Measurements from ENCODE around the gene STK25. TPM values are rescaled to one million over a fixed set of nuclear protein-coding genes. Genes with fewer than 3 reads are reported as not detected.

The STK25 gene
- total and polyA plus RNA-seq, 10 donors, result 127 to 254 (median 172) TPM

- Histone ChIP-seq H3K27ac (no peak overlapping the region), H3K4me1 (peaks cover 0 to 21% (median 5%) of the 10 kb centered on the region in 6 donors), H3K27me3 (replicated peaks in 1 of 7) (peaks cover 0 to 90% (median 9%) of the 10 kb centered on the region in 7 donors), H3K9me3 (peaks cover 0 to 11% (median 9%) of the 10 kb centered on the region in 8 donors), H3K4me3 (peak overlapping the region in 2 of 8 donors; percentile 14 to 44), H3K36me3 (no peaks in the 10 kb centered on the region)
- TF ChIP-seq POLR2A (IDR thresholded peaks at IDR 0.05) (no peak), CTCF (IDR thresholded peaks at IDR 0.05 in 8 of 11, conservative IDR thresholded peaks at IDR 0.05 in 3 of 11) (no peak), POLR2AphosphoS5 (IDR thresholded peaks at IDR 0.05) (no peak)
- WGBS, 5 donors, result 47 to 61% (median 54%) methylated on average over 12 of the region's 12 CpGs
- DNase-seq, result no peak
- intact Hi-C loops (cut with DNase I; ENCODE audit: low total_unique reads), result no loop called here
Observed at GRCh38 chr2:241551599-241551997, 43.2 kb upstream of the STK25 start.

- Histone ChIP-seq H3K4me1 (peaks cover 0 to 21% (median 5%) of the 10 kb centered on the region in 6 donors), H3K36me3 (no peaks in the 10 kb centered on the region), H3K4me3 (no peak overlapping the region), H3K9me3 (peaks cover 0 to 4% (median 2%) of the 10 kb centered on the region in 8 donors), H3K27ac (no peak overlapping the region), H3K27me3 (replicated peaks in 1 of 7) (peaks cover 0 to 88% (median 9%) of the 10 kb centered on the region in 7 donors)
- TF ChIP-seq POLR2A (IDR thresholded peaks at IDR 0.05) (no peak), POLR2AphosphoS5 (IDR thresholded peaks at IDR 0.05) (no peak), CTCF (IDR thresholded peaks at IDR 0.05 in 8 of 11, conservative IDR thresholded peaks at IDR 0.05 in 3 of 11) (no peak)
- 70 to 76% (median 71%) methylated on average over 21 of the region's 21 CpGs for WGBS, 5 donors
- intact Hi-C loops (cut with DNase I; ENCODE audit: low total_unique reads), result no loop called here
- no peak for DNase-seq
Observed at GRCh38 chr2:241550616-241551580, 42.5 kb upstream of the STK25 start.

DNA sequence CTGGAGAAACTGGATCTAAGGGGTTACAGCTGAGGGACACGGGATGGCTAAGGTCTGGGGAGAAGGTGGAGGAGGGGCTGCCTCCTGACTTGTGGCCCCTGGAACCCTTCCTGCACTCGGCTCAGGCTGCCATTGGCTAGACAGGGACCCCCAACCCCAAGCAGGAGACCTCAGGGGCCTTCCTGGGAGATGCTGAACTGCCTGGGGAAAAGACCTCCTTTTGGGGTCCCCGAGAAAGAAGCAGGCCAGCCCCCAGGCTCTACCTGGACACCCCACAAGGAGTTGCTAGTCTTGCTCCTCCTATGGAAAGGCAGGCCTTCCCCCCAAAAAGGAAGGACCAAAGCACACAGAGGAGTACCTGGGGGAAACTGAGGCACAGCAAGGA lies 40.1 kb upstream of the STK25 start:
- no peaks in the 10 kb centered on the region for H3K9me3 ChIP-seq
- TF ChIP-seq CTCF (IDR thresholded peaks at IDR 0.05 in 8 of 11, conservative IDR thresholded peaks at IDR 0.05 in 3 of 11) (no peak), POLR2A (IDR thresholded peaks at IDR 0.05) (no peak), POLR2AphosphoS5 (IDR thresholded peaks at IDR 0.05) (no peak)
- no peaks in the 10 kb centered on the region for H3K36me3 ChIP-seq
- peak; percentile 5 for DNase-seq
- no peak overlapping the region for H3K4me3 ChIP-seq
- 72 to 88% (median 81%) methylated on average over 1 to 3 of the region's 3 CpGs for WGBS, 5 donors
- intact Hi-C loops (cut with DNase I; ENCODE audit: low total_unique reads), result no loop called here
- H3K27me3 ChIP-seq (replicated peaks in 1 of 7), result peaks cover 0 to 85% (median 9%) of the 10 kb centered on the region in 7 donors
- H3K4me1 ChIP-seq, result peaks cover 0 to 15% (median 4%) of the 10 kb centered on the region in 6 donors
- H3K27ac ChIP-seq, result no peak overlapping the region
